HCT116 (cell line): ENCODE data around the gene LGALS3. TPM values are rescaled to one million over a fixed set of nuclear protein-coding genes. Genes with fewer than 3 reads are reported as not detected.

Source experiments
- ATAC-seq: fragments of 200-7000 bp; cut with Tn5 transposase; 2 replicates; pipeline ENCODE4 v1.9.1; 2020; ENCODE audit warnings: mild to moderate bottlenecking, moderate library complexity
- BruUV-seq: library from RNA; stranded (reverse); fragments of 400-500 nt; replicated peaks from 2 replicates; lab custom pipeline; 2021; lab: Mats Ljungman, UMichigan
- CTCF ChIA-PET: fragments of 300-600 bp; sonication (Branson Sonifier 250); formaldehyde crosslinking; loops from one replicate; lab custom pipeline; 2021; ENCODE audit warnings: antibody characterized with exemption; lab: Charles Lee
- POLR2A ChIA-PET: fragments of 300-600, 350-600 bp; sonication (Branson Sonifier 250); formaldehyde crosslinking; loops from one replicate; lab custom pipeline; 2021; ENCODE audit warnings: antibody characterized with exemption; lab: Charles Lee
- RAD21 ChIA-PET, 2 experiments: fragments of 300-600 bp; sonication (Branson Sonifier 250); formaldehyde crosslinking; loops; one replicate each; lab custom pipeline; 2023; ENCODE audit warnings: low total read pairs in 2 of 2; ENCODE audit not compliant: uncharacterized antibody in 2 of 2, unreplicated experiment in 2 of 2, low non-redundant PET in 1 of 2; lab: Charles Lee
- DNase-seq: peaks from one replicate; pipeline ENCODE4 v3.0.0-alpha.2; 2010; ENCODE audit warnings: low read depth, low spot score
- H2AFZ ChIP-seq: fragments of 200-600 bp; shearing (Covaris generic), sonication (generic); 2 replicates; pipeline ENCODE4 v1.6.1; 2017; ENCODE audit warnings: low read depth, mixed run types, mixed read lengths, antibody characterized with exemption, low read length; ENCODE audit not compliant: poor library complexity, severe bottlenecking
- H3K27ac ChIP-seq: 2 replicates; pipeline ENCODE4 v1.5.1; 2012; ENCODE audit warnings: low read depth, low read length
- H3K27me3 ChIP-seq: fragments of 200-600 bp; sonication (generic); 2 replicates; pipeline ENCODE4 v1.6.1; 2016; ENCODE audit warnings: mixed run types, low read length, mixed read lengths; ENCODE audit not compliant: insufficient read depth
- H3K36me3 ChIP-seq, 2 experiments: fragments of 200-500 bp in 1 of 2; fragments of 200-600 bp in 1 of 2; sonication (Bioruptor generic) in 1 of 2; sonication (generic) in 1 of 2; 2 replicates each; pipeline versions ENCODE4 v1.5.1 to v1.6.1; 2014 to 2016; ENCODE audit warnings: low read length in 2 of 2, inconsistent platforms in 1 of 2, mixed read lengths in 1 of 2, mixed run types in 1 of 2; ENCODE audit not compliant: insufficient read depth in 2 of 2, control insufficient read depth in 1 of 2
- H3K4me1 ChIP-seq, 2 experiments: fragments of 200-600 bp in 1 of 2; sonication (generic) in 1 of 2; 2 replicates each; pipeline versions ENCODE4 v1.5.1 to v1.6.1; 2012 to 2017; ENCODE audit warnings: low read length in 2 of 2, inconsistent platforms in 1 of 2, mild to moderate bottlenecking in 1 of 2, mixed read lengths in 1 of 2, mixed run types in 1 of 2, moderate library complexity in 1 of 2; ENCODE audit not compliant: insufficient read depth in 2 of 2, control insufficient read depth in 1 of 2
- H3K4me2 ChIP-seq: fragments of 200-600 bp; sonication (generic); 2 replicates; pipeline ENCODE4 v1.6.1; 2017; ENCODE audit warnings: mixed run types, low read length, mixed read lengths
- H3K4me3 ChIP-seq, 2 experiments: fragments of 200-600 bp in 1 of 2; sonication (generic) in 1 of 2; replicated peaks in 1 of 2; 2 replicates each; pipeline ENCODE4 v1.5.1; 2011 to 2016; ENCODE audit warnings: low read length in 2 of 2, control low read depth in 1 of 2, low read depth in 1 of 2, mild to moderate bottlenecking in 1 of 2, mixed read lengths in 1 of 2, mixed run types in 1 of 2
- H3K79me2 ChIP-seq: fragments of 200-600 bp; sonication (generic); 2 replicates; pipeline ENCODE4 v1.6.1; 2017; ENCODE audit warnings: mild to moderate bottlenecking, mixed run types, low read length, moderate library complexity, mixed read lengths; ENCODE audit not compliant: insufficient read depth
- H3K9ac ChIP-seq: fragments of 200-600 bp; sonication (generic); 2 replicates; pipeline ENCODE4 v1.6.1; 2016; ENCODE audit warnings: low read length, mixed read lengths
- H3K9me2 ChIP-seq: fragments of 200-600 bp; sonication (generic), shearing (Covaris generic); 2 replicates; pipeline ENCODE4 v1.6.1; 2017; ENCODE audit warnings: mixed run types, mild to moderate bottlenecking, moderate library complexity; ENCODE audit not compliant: insufficient read depth
- H3K9me3 ChIP-seq, 2 experiments: fragments of 200-500 bp in 1 of 2; fragments of 200-600 bp in 1 of 2; sonication (Bioruptor generic) in 1 of 2; sonication (generic) in 1 of 2; 2 replicates each; pipeline ENCODE4 v1.6.1; 2014 to 2017; ENCODE audit warnings: low read length in 2 of 2, mixed read lengths in 2 of 2, inconsistent platforms in 1 of 2, low read depth in 1 of 2, mild to moderate bottlenecking in 1 of 2, mixed run types in 1 of 2, moderate library complexity in 1 of 2; ENCODE audit not compliant: control insufficient read depth in 1 of 2, insufficient read depth in 1 of 2
- H4K20me1 ChIP-seq: fragments of 200-600 bp; sonication (generic), shearing (Covaris generic); 2 replicates; pipeline ENCODE4 v1.6.1; 2017; ENCODE audit warnings: mixed run types, mild to moderate bottlenecking, moderate library complexity; ENCODE audit not compliant: insufficient read depth
- ATF3 ChIP-seq: IDR thresholded peaks from 2 replicates; pipeline ENCODE4 v1.6.1; 2012
- CBX3 ChIP-seq: IDR thresholded peaks from 2 replicates; pipeline ENCODE4 v1.6.1; 2012; ENCODE audit warnings: low read depth
- CEBPB ChIP-seq: IDR thresholded peaks from 2 replicates; pipeline ENCODE4 v1.6.1; 2012; ENCODE audit warnings: low read depth
- CTCF ChIP-seq, 3 experiments: fragments of 200-600 bp in 1 of 3; sonication (generic) in 1 of 3; IDR thresholded peaks in 2 of 3; conservative IDR thresholded peaks in 1 of 3; 2 replicates each; pipeline ENCODE4 v1.5.1; 2012 to 2017; ENCODE audit warnings: low read depth in 2 of 3, low read length in 2 of 3, antibody characterized with exemption in 1 of 3, borderline replicate concordance in 1 of 3, control low read depth in 1 of 3, mild to moderate bottlenecking in 1 of 3, mixed read lengths in 1 of 3, mixed run types in 1 of 3, moderate library complexity in 1 of 3; ENCODE audit not compliant: insufficient read depth in 1 of 3
- EGR1 ChIP-seq: IDR thresholded peaks from 2 replicates; pipeline ENCODE4 v1.6.1; 2012; ENCODE audit warnings: low read depth
- ELF1 ChIP-seq: IDR thresholded peaks from 2 replicates; pipeline ENCODE4 v1.6.1; 2012; ENCODE audit warnings: low read depth, borderline replicate concordance
- EZH2phosphoT487 ChIP-seq: fragments of 200-600 bp; IDR thresholded peaks from 2 replicates; pipeline ENCODE4 v1.6.1; 2018; ENCODE audit warnings: antibody characterized with exemption, borderline replicate concordance
- FOSL1 ChIP-seq: IDR thresholded peaks from 2 replicates; pipeline ENCODE4 v1.6.1; 2012; ENCODE audit warnings: low read depth
- JUND ChIP-seq: IDR thresholded peaks from 2 replicates; pipeline ENCODE4 v1.6.1; 2012
- POLR2A ChIP-seq: IDR thresholded peaks from 2 replicates; pipeline ENCODE4 v1.7.0; 2011; ENCODE audit warnings: borderline replicate concordance; ENCODE audit not compliant: insufficient read depth, insufficient read length; ENCODE audit errors: extremely low read depth
- POLR2AphosphoS5 ChIP-seq: IDR thresholded peaks from 2 replicates; pipeline ENCODE4 v1.6.1; 2011; ENCODE audit warnings: mild to moderate bottlenecking, low read depth, low read length, moderate library complexity
- SIN3A ChIP-seq: IDR thresholded peaks from 2 replicates; pipeline ENCODE4 v1.6.1; 2012; ENCODE audit warnings: low read depth
- SRF ChIP-seq: IDR thresholded peaks from 2 replicates; pipeline ENCODE4 v1.6.1; 2012; ENCODE audit warnings: low read depth
- TCF7L2 ChIP-seq: IDR thresholded peaks from 2 replicates; pipeline ENCODE4 v1.7.0; 2011; ENCODE audit warnings: borderline replicate concordance, inconsistent platforms; ENCODE audit not compliant: insufficient read depth, insufficient read length; ENCODE audit errors: extremely low read depth
- YY1 ChIP-seq: IDR thresholded peaks from 2 replicates; pipeline ENCODE4 v1.6.1; 2011; ENCODE audit warnings: low read length, low read depth, moderate library complexity, mild to moderate bottlenecking; ENCODE audit not compliant: insufficient replicate concordance; ENCODE audit errors: extremely low read depth
- ZFX ChIP-seq: fragments of 450-650 bp; IDR thresholded peaks from 2 replicates; pipeline ENCODE4 v1.6.1; 2017
- intact Hi-C: fragments of 100-400 bp; cut with micrococcal nuclease; formaldehyde crosslinking; loops from 2 replicates; pipeline ENCODE4 v1.10.0; 2022
- total RNA-seq: library from RNA; stranded (reverse); gene quantifications from one replicate; pipeline ENCODE4 v1.2.1, GENCODE V29; 2021; ENCODE audit not compliant: unreplicated experiment

LGALS3 gene
- total RNA-seq, 1 experiment from 2014 or later = 86.1 TPM

GRCh38 chr14:55118761-55119160 lies 10.3 kb upstream of the LGALS3 start:
- peak overlapping the region; percentile 53 for H2AFZ ChIP-seq
- no peak overlapping the region for H3K4me3 ChIP-seq
- no peak for ATAC-seq
- H3K4me1 ChIP-seq = peaks cover 15 to 17% of the 10 kb centered on the region in 2 experiments
- no peak overlapping the region for H3K27ac ChIP-seq
- no peaks in the 10 kb centered on the region for H3K79me2 ChIP-seq
- POLR2A ChIA-PET = interaction anchor here (1.4 to 1.8 kb wide), 2 partner anchors 10 to 11 kb away, joined by 5 to 8 read pairs; partner anchors contain the start of gene LGALS3
- intact Hi-C loops = no loop called here
- no peaks in the 10 kb centered on the region for H3K9me3 ChIP-seq
- H3K27me3 ChIP-seq = no peaks in the 10 kb centered on the region
- TF ChIP-seq ZFX (no peak), SRF (no peak), TCF7L2 (no peak), ELF1 (no peak), EZH2phosphoT487 (no peak), JUND (no peak), CEBPB (no peak), YY1 (no peak)
- no peak overlapping the region for H3K4me2 ChIP-seq
- no TSS peak for BruUV-seq
- RAD21 ChIA-PET = no interaction called here
- H3K36me3 ChIP-seq = no peaks in the 10 kb centered on the region
- DNase-seq = no peak
- H3K9me2 ChIP-seq = no peaks in the 10 kb centered on the region
- H4K20me1 ChIP-seq = no peaks in the 10 kb centered on the region
- H3K9ac ChIP-seq = no peak overlapping the region
- CTCF ChIA-PET = no interaction called here

- Histone ChIP-seq H3K27me3 (no peaks in the 10 kb centered on the region), H3K9me3 (no peaks in the 10 kb centered on the region), H2AFZ (no peak overlapping the region), H3K27ac (no peak overlapping the region), H4K20me1 (no peaks in the 10 kb centered on the region), H3K36me3 (no peaks in the 10 kb centered on the region), H3K4me3 (no peak overlapping the region), H3K9me2 (no peaks in the 10 kb centered on the region), H3K4me2 (no peak overlapping the region), H3K4me1 (peaks cover 15 to 28% of the 10 kb centered on the region in 2 experiments), H3K79me2 (no peaks in the 10 kb centered on the region), H3K9ac (no peak overlapping the region)
- TF ChIP-seq FOSL1 (no peak), CEBPB (no peak), CBX3 (no peak), YY1 (no peak), ATF3 (no peak), CTCF (IDR thresholded peaks at IDR 0.05 in 2 of 3, conservative IDR thresholded peaks at IDR 0.05 in 1 of 3; ENCODE audit: borderline replicate concordance in 1 of 3, insufficient read depth in 1 of 3, low read depth in 2 of 3, low read length in 2 of 3) (no peak), SIN3A (no peak), POLR2AphosphoS5 (no peak), ZFX (no peak), EGR1 (no peak), POLR2A (no peak)
- DNase-seq (no peak), ATAC-seq (no peak)
- CTCF ChIA-PET = no interaction called here
- RAD21 ChIA-PET = no interaction called here
- BruUV-seq = no TSS peak
- intact Hi-C loops = no loop called here
- POLR2A ChIA-PET = no interaction called here
Observed at GRCh38 chr14:55120571-55121495, 8.2 kb upstream of the LGALS3 start.
